ENCODE measurements around the gene DDX25. TPM values are rescaled to one million over a fixed set of nuclear protein-coding genes. Genes with fewer than 3 reads are reported as not detected.

The DDX25 gene
- polyA plus RNA-seq, 3 donors, result not detected

DNA sequence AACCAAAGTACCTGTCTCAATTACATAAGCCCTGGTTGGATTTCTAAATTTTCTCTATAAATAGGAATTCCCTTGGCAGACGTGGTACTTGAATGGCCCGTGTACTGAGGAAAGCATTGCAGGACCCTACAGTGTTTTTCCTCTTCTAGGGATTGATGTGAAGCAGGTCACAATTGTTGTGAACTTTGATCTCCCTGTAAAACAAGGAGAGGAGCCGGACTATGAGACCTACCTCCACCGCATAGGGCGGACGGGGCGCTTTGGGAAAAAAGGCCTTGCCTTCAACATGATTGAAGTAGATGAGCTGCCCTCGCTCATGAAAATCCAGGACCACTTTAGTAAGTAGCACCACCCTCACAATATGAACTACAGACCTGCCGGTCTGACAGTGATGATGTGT lies 16.7 kb downstream of the DDX25 start:
- H2AFZ ChIP-seq (ENCODE audit: insufficient read depth, low read depth, low read length, poor library complexity, severe bottlenecking), result no peak overlapping the region
- H3K79me2 ChIP-seq (ENCODE audit: insufficient read depth, low read length), result no peaks in the 10 kb centered on the region
- H3K36me3 ChIP-seq (replicated peaks in 1 of 2; ENCODE audit: control insufficient read depth in 1 of 2, insufficient read depth in 2 of 2, low read length in 2 of 2), result no peaks in the 10 kb centered on the region
- H4K20me1 ChIP-seq (ENCODE audit: insufficient read depth, low read length), result no peaks in the 10 kb centered on the region
- no peaks in the 10 kb centered on the region for H3K9me3 Mint-ChIP-seq
- no peak overlapping the region for H3K4me3 Mint-ChIP-seq
- H3K27ac Mint-ChIP-seq, result no peak overlapping the region
- H3K36me3 Mint-ChIP-seq, result no peaks in the 10 kb centered on the region
- no peak overlapping the region for H3K27ac ChIP-seq (ENCODE audit: low read depth in 1 of 2, low read length in 2 of 2)
- no peaks in the 10 kb centered on the region for H3K27me3 ChIP-seq (ENCODE audit: control insufficient read depth in 2 of 2, insufficient read depth in 2 of 2, low read length in 2 of 2)
- no peaks in the 10 kb centered on the region for H3K9me3 ChIP-seq (replicated peaks in 1 of 2; ENCODE audit: control insufficient read depth in 1 of 2, insufficient read depth in 1 of 2, low read length in 2 of 2)
- no peak overlapping the region for H3K9ac ChIP-seq (ENCODE audit: insufficient read depth, low read length, poor library complexity, severe bottlenecking)
- peaks cover 5 to 7% (median 5%) of the 10 kb centered on the region in 3 donors for H3K27me3 Mint-ChIP-seq (ENCODE audit: low read depth in 3 of 3)
- intact Hi-C loops (cut with micrococcal nuclease), result loop anchor here (5.0 kb wide), 1 partner anchor 271 kb away; no protein-coding TSS in a partner anchor
- H3K4me1 Mint-ChIP-seq, result peaks cover 2% of the 10 kb centered on the region
- no peaks in the 10 kb centered on the region for H3K4me1 ChIP-seq (ENCODE audit: control insufficient read depth in 1 of 2, insufficient read depth in 2 of 2, low read length in 2 of 2)
- no CpG with 5 or more reads among the region's 9 CpGs for WGBS (ENCODE audit: insufficient coverage)
- no peak for DNase-seq
- TF ChIP-seq, protein P1, sequence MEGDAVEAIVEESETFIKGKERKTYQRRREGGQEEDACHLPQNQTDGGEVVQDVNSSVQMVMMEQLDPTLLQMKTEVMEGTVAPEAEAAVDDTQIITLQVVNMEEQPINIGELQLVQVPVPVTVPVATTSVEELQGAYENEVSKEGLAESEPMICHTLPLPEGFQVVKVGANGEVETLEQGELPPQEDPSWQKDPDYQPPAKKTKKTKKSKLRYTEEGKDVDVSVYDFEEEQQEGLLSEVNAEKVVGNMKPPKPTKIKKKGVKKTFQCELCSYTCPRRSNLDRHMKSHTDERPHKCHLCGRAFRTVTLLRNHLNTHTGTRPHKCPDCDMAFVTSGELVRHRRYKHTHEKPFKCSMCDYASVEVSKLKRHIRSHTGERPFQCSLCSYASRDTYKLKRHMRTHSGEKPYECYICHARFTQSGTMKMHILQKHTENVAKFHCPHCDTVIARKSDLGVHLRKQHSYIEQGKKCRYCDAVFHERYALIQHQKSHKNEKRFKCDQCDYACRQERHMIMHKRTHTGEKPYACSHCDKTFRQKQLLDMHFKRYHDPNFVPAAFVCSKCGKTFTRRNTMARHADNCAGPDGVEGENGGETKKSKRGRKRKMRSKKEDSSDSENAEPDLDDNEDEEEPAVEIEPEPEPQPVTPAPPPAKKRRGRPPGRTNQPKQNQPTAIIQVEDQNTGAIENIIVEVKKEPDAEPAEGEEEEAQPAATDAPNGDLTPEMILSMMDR (IDR thresholded peaks at IDR 0.05), result no peak
- H3K4me2 ChIP-seq (replicated peaks; ENCODE audit: extremely low read depth, low read length, poor library complexity, severe bottlenecking), result no peak overlapping the region
- H3K4me3 ChIP-seq (replicated peaks in 1 of 3; ENCODE audit: low read depth in 2 of 3, low read length in 3 of 3), result no peak overlapping the region

DNA sequence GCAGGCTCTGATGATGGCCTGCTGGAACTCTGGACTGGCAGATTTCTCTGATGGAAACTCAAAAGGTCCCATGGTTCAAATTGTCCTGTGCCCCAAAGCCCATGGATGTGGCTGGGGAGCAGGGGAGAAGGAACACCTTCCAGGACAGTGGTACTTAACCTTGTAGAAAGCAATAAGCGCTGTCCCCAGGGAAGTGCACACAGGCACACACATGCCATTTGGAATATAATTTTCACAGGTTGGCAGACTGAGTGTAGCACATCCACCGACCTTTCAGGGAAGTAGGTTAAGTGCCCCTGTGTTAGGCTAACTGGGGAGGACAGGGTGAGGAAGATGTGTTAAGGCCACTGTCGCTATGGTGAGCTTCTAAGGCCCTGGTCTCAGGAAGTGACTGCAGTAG lies 17.8 kb downstream of the DDX25 start:
- no peaks in the 10 kb centered on the region for H3K36me3 Mint-ChIP-seq
- no peaks in the 10 kb centered on the region for H3K4me1 ChIP-seq (ENCODE audit: control insufficient read depth in 1 of 2, insufficient read depth in 2 of 2, low read length in 2 of 2)
- no peak overlapping the region for H3K4me3 ChIP-seq (replicated peaks in 1 of 3; ENCODE audit: low read depth in 2 of 3, low read length in 3 of 3)
- no peaks in the 10 kb centered on the region for H3K79me2 ChIP-seq (ENCODE audit: insufficient read depth, low read length)
- 100% methylated on average over 1 of the region's 3 CpGs for WGBS (ENCODE audit: insufficient coverage)
- peaks cover 2% of the 10 kb centered on the region for H3K4me1 Mint-ChIP-seq
- H3K27ac Mint-ChIP-seq, result no peak overlapping the region
- no peaks in the 10 kb centered on the region for H3K9me3 Mint-ChIP-seq
- H3K9me3 ChIP-seq (replicated peaks in 1 of 2; ENCODE audit: control insufficient read depth in 1 of 2, insufficient read depth in 1 of 2, low read length in 2 of 2), result no peaks in the 10 kb centered on the region
- no peak overlapping the region for H3K4me2 ChIP-seq (replicated peaks; ENCODE audit: extremely low read depth, low read length, poor library complexity, severe bottlenecking)
- H3K27ac ChIP-seq (ENCODE audit: low read depth in 1 of 2, low read length in 2 of 2), result no peak overlapping the region
- no peak overlapping the region for H3K4me3 Mint-ChIP-seq
- intact Hi-C loops (cut with micrococcal nuclease), result loop anchor here (5.0 kb wide), 1 partner anchor 270 kb away; no protein-coding TSS in a partner anchor
- TF ChIP-seq, protein P1 (IDR thresholded peaks at IDR 0.05), result no peak
- no peak for DNase-seq
- H4K20me1 ChIP-seq (ENCODE audit: insufficient read depth, low read length), result no peaks in the 10 kb centered on the region
- no peak overlapping the region for H2AFZ ChIP-seq (ENCODE audit: insufficient read depth, low read depth, low read length, poor library complexity, severe bottlenecking)
- peaks cover 3 to 5% (median 4%) of the 10 kb centered on the region in 3 donors for H3K27me3 Mint-ChIP-seq (ENCODE audit: low read depth in 3 of 3)
- H3K9ac ChIP-seq (ENCODE audit: insufficient read depth, low read length, poor library complexity, severe bottlenecking), result no peak overlapping the region
- H3K36me3 ChIP-seq (replicated peaks in 1 of 2; ENCODE audit: control insufficient read depth in 1 of 2, insufficient read depth in 2 of 2, low read length in 2 of 2), result no peaks in the 10 kb centered on the region
- H3K27me3 ChIP-seq (ENCODE audit: control insufficient read depth in 2 of 2, insufficient read depth in 2 of 2, low read length in 2 of 2), result no peaks in the 10 kb centered on the region
